GM23338 (cell line): ENCODE data around the gene KCNIP1. TPM values are rescaled to one million over a fixed set of nuclear protein-coding genes. Genes with fewer than 3 reads are reported as not detected.
A peak's percentile ranks its signal among the peaks of the same experiment; 100 is the strongest.

ENCODE experiments used
- ATAC-seq: fragments of 200-7000 bp; cut with Tn5 transposase; 3 replicates; pipeline ENCODE4 v1.9.1; 2020
- DNase-seq: peaks from one replicate; pipeline ENCODE4 v3.0.0-alpha.2; 2015; ENCODE audit warnings: low spot score
- H2AFZ ChIP-seq: fragments of 200-600 bp; sonication (generic); 2 replicates; pipeline ENCODE4 v1.8.0; 2016; ENCODE audit warnings: antibody characterized with exemption, mild to moderate bottlenecking, moderate library complexity
- H3F3A ChIP-seq: fragments of 200-600 bp; sonication (generic); replicated peaks from 2 replicates; pipeline ENCODE4 v1.8.0; 2017; ENCODE audit warnings: antibody characterized with exemption, mixed run types, low read depth
- H3K27ac ChIP-seq: fragments of 200-600 bp; sonication (generic); 2 replicates; pipeline ENCODE4 v1.6.1; 2016; ENCODE audit warnings: low read depth
- H3K27me3 ChIP-seq: fragments of 200-600 bp; sonication (generic); 2 replicates; pipeline ENCODE4 v1.8.0; 2016; ENCODE audit warnings: mild to moderate bottlenecking, mixed run types, moderate library complexity; ENCODE audit not compliant: insufficient read depth
- H3K36me3 ChIP-seq: fragments of 200-600 bp; sonication (generic); 2 replicates; pipeline ENCODE4 v1.8.0; 2016; ENCODE audit warnings: mild to moderate bottlenecking; ENCODE audit not compliant: insufficient read depth
- H3K4me1 ChIP-seq: fragments of 200-600 bp; sonication (generic); 2 replicates; pipeline ENCODE4 v1.8.0; 2016; ENCODE audit warnings: mild to moderate bottlenecking, moderate library complexity; ENCODE audit not compliant: insufficient read depth
- H3K4me2 ChIP-seq: fragments of 200-600 bp; sonication (generic); 2 replicates; pipeline ENCODE4 v1.7.1; 2017; ENCODE audit warnings: mixed run types
- H3K4me3 ChIP-seq: fragments of 200-600 bp; sonication (generic); 2 replicates; pipeline ENCODE4 v1.6.1; 2016; ENCODE audit warnings: mixed run types
- H3K79me2 ChIP-seq: fragments of 200-600 bp; sonication (generic); replicated peaks from 2 replicates; pipeline ENCODE4 v1.8.0; 2017; ENCODE audit warnings: mild to moderate bottlenecking; ENCODE audit not compliant: insufficient read depth
- H3K9me2 ChIP-seq: fragments of 200-600 bp; sonication (generic); 2 replicates; pipeline ENCODE4 v1.8.0; 2017; ENCODE audit not compliant: insufficient read depth
- H4K20me1 ChIP-seq: fragments of 200-600 bp; sonication (generic); replicated peaks from 2 replicates; pipeline ENCODE4 v1.8.0; 2017; ENCODE audit warnings: mild to moderate bottlenecking; ENCODE audit not compliant: insufficient read depth
- H3K27ac Mint-ChIP-seq: 2 replicates; pipeline ENCODE4 v1.8.0; 2020; ENCODE audit warnings: inconsistent platforms, mild to moderate bottlenecking, moderate library complexity, mixed read lengths
- H3K27me3 Mint-ChIP-seq: 3 replicates; pipeline ENCODE4 v1.8.0; 2022; ENCODE audit warnings: low read depth, mild to moderate bottlenecking, moderate library complexity, mixed read lengths, inconsistent platforms; ENCODE audit not compliant: insufficient read depth, poor library complexity
- H3K36me3 Mint-ChIP-seq: 3 replicates; pipeline ENCODE4 v1.8.0; 2021; ENCODE audit warnings: low read depth, mild to moderate bottlenecking, inconsistent platforms, moderate library complexity, mixed read lengths
- H3K4me1 Mint-ChIP-seq: 3 replicates; pipeline ENCODE4 v1.8.0; 2020; ENCODE audit warnings: mild to moderate bottlenecking, inconsistent platforms, mixed read lengths
- H3K4me3 Mint-ChIP-seq: 3 replicates; pipeline ENCODE4 v1.8.0; 2021; ENCODE audit warnings: moderate library complexity, mild to moderate bottlenecking, inconsistent platforms, mixed read lengths
- H3K9me3 Mint-ChIP-seq: 3 replicates; pipeline ENCODE4 v1.8.0; 2020; ENCODE audit warnings: moderate library complexity, mild to moderate bottlenecking, inconsistent platforms, mixed read lengths
- CREB1 ChIP-seq: fragments of 250-450 bp; sonication (Bioruptor Pico); IDR thresholded peaks from 2 replicates; pipeline ENCODE4 v1.5.0; 2020; ENCODE audit warnings: low read depth, mild to moderate bottlenecking, moderate library complexity
- EZH2 ChIP-seq: fragments of 200-600 bp; sonication (generic); IDR thresholded peaks from one replicate; pipeline ENCODE4 v1.8.0; 2017; ENCODE audit warnings: antibody characterized with exemption, mild to moderate bottlenecking, low read depth; ENCODE audit not compliant: unreplicated experiment
- EZH2phosphoT487 ChIP-seq: fragments of 200-600 bp; sonication (generic); IDR thresholded peaks from one replicate; pipeline ENCODE4 v1.8.1; 2018; ENCODE audit warnings: antibody characterized with exemption; ENCODE audit not compliant: unreplicated experiment
- JUNB ChIP-seq: IDR thresholded peaks from one replicate; pipeline ENCODE4 v1.6.1; 2016; ENCODE audit warnings: antibody characterized with exemption; ENCODE audit not compliant: unreplicated experiment
- NANOG ChIP-seq: IDR thresholded peaks from 2 replicates; pipeline ENCODE4 v1.6.1; 2016; ENCODE audit warnings: antibody characterized with exemption, borderline replicate concordance
- POLR2AphosphoS5 ChIP-seq: IDR thresholded peaks from 2 replicates; pipeline ENCODE4 v1.6.1; 2016; ENCODE audit warnings: antibody characterized with exemption, low read depth
- STAT1 ChIP-seq: IDR thresholded peaks from one replicate; pipeline ENCODE4 v1.6.1; 2016; ENCODE audit warnings: antibody characterized with exemption; ENCODE audit not compliant: unreplicated experiment
- ZNF114 ChIP-seq: fragments of 250-450 bp; sonication (Bioruptor Pico); IDR thresholded peaks from 2 replicates; pipeline ENCODE4 v1.5.0; 2020; ENCODE audit warnings: mild to moderate bottlenecking, moderate library complexity
- ZNF331 ChIP-seq: fragments of 250-450 bp; sonication (Bioruptor Pico); IDR thresholded peaks from 2 replicates; pipeline ENCODE4 v1.5.0; 2020; ENCODE audit warnings: low read depth, mild to moderate bottlenecking, moderate library complexity
- polyA plus RNA-seq: library from polyadenylated mRNA; unstranded; fragments of >200 nt; fragmentation: Nextera tagmentation; extraction: Ambion mirVana; gene quantifications from 2 replicates; pipeline ENCODE4 v1.2.1, GENCODE V29; 2016
- total RNA-seq: library from RNA; depleted of rRNA; stranded (reverse); fragments of >200 nt; shearing (Covaris generic); gene quantifications from 2 replicates; pipeline ENCODE4 v1.2.3, GENCODE V29; 2014
- TF ChIP-seq, protein P1 (sequence below): IDR thresholded peaks from one replicate; pipeline ENCODE4 v1.6.1; 2018; ENCODE audit warnings: antibody characterized with exemption; ENCODE audit not compliant: unreplicated experiment
- TF ChIP-seq, protein P2 (sequence below), 2 experiments: fragments of 200-600 bp in 1 of 2; sonication (generic) in 1 of 2; conservative IDR thresholded peaks; 2 replicates each; pipeline versions ENCODE4 v1.5.1 to v1.6.1; 2016 to 2017; ENCODE audit warnings: antibody characterized with exemption in 2 of 2, low read depth in 2 of 2, mild to moderate bottlenecking in 2 of 2, moderate library complexity in 1 of 2
- TF ChIP-seq, protein P3 (sequence below): IDR thresholded peaks from 2 replicates; pipeline ENCODE4 v1.6.1; 2016; ENCODE audit warnings: antibody characterized with exemption

The KCNIP1 gene
- total and polyA plus RNA-seq, 2 experiments from 2014 or later = 0.31 to 0.87 TPM

DNA sequence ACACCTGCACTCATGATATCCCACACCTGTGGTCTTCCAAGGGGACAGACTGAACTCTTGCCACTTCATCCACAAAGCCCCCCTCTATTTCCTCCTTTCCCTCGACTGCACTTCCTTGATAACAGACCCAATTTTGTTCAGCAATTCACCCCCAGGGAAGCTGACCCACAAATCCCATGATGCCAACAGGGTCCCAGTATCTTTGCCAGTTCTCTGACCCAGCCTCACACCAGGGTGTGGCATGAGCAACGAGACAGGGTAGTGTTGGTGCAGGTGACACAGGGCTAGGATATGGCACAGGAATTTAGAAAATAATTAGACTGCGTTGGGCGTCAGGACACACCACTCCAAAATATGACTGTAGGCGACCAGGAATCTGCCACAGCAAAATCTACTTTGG is 30.2 kb upstream of the KCNIP1 start (continued):
- TF ChIP-seq, protein P1, sequence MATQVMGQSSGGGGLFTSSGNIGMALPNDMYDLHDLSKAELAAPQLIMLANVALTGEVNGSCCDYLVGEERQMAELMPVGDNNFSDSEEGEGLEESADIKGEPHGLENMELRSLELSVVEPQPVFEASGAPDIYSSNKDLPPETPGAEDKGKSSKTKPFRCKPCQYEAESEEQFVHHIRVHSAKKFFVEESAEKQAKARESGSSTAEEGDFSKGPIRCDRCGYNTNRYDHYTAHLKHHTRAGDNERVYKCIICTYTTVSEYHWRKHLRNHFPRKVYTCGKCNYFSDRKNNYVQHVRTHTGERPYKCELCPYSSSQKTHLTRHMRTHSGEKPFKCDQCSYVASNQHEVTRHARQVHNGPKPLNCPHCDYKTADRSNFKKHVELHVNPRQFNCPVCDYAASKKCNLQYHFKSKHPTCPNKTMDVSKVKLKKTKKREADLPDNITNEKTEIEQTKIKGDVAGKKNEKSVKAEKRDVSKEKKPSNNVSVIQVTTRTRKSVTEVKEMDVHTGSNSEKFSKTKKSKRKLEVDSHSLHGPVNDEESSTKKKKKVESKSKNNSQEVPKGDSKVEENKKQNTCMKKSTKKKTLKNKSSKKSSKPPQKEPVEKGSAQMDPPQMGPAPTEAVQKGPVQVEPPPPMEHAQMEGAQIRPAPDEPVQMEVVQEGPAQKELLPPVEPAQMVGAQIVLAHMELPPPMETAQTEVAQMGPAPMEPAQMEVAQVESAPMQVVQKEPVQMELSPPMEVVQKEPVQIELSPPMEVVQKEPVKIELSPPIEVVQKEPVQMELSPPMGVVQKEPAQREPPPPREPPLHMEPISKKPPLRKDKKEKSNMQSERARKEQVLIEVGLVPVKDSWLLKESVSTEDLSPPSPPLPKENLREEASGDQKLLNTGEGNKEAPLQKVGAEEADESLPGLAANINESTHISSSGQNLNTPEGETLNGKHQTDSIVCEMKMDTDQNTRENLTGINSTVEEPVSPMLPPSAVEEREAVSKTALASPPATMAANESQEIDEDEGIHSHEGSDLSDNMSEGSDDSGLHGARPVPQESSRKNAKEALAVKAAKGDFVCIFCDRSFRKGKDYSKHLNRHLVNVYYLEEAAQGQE = no peak
- TF ChIP-seq EZH2 = no peak
- no peak for TF ChIP-seq EZH2phosphoT487
- TF ChIP-seq ZNF331 = no peak

DNA sequence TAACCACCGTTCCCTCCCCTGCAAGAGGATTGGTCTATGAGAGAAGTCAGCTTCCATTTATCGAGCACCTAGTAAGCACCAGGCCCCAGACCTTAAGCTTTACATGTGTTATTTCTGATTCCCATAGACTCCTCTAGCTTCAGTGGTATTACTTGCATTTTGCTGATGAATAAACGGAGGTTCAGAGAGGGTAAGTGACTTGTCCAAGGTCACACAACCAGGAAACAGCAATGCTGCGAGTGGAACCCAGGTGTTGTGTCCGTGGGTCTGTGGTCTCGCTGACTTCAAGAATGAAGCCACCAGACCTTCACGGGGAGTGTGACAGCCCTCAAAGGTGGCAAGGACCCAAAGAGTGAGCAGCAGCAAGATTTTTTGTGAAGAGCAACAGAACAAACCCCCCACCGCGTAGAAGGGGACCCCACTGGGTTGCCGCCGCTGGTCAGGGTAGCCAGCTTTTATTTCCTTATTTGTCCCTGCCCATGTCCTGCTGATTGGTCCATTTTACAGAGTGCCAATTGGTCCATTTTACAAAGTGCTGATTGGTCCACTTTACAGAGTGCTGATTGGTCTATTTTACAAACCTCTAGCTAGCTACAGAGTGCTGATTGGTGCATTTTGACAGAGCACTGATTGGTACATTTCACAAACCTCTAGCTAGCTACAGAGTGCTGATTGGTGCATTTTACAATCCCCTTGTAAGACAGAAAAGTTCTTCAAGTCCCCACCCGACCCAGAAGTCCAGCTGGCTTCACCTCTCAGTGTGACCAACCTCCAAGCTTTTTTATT is 29.1 kb upstream of the KCNIP1 start:
- no peak overlapping the region for H3K4me3 Mint-ChIP-seq
- H3K27ac Mint-ChIP-seq = no peak overlapping the region
- H3K27me3 Mint-ChIP-seq = peaks cover 2% of the 10 kb centered on the region
- Histone ChIP-seq H3F3A (no peaks in the 10 kb centered on the region), H3K27ac (no peak overlapping the region), H3K4me2 (peak overlapping the region; percentile 31; the same call in 1 of the 2 replicates), H2AFZ (no peak overlapping the region), H3K9me2 (no peaks in the 10 kb centered on the region), H4K20me1 (no peaks in the 10 kb centered on the region), H3K27me3 (no peaks in the 10 kb centered on the region), H3K36me3 (no peaks in the 10 kb centered on the region), H3K4me3 (no peak overlapping the region), H3K79me2 (no peaks in the 10 kb centered on the region), H3K4me1 (peaks cover 17% of the 10 kb centered on the region)
- H3K9me3 Mint-ChIP-seq = no peaks in the 10 kb centered on the region
- ATAC-seq = no peak
- no peak for DNase-seq
- H3K4me1 Mint-ChIP-seq = peaks cover 25% of the 10 kb centered on the region
- no peaks in the 10 kb centered on the region for H3K36me3 Mint-ChIP-seq
- TF ChIP-seq STAT1 = no peak
- no peak for TF ChIP-seq NANOG
- TF ChIP-seq, protein P1 = no peak
- TF ChIP-seq POLR2AphosphoS5 = no peak
- no peak for TF ChIP-seq JUNB
- no peak for TF ChIP-seq ZNF331
- no peak for TF ChIP-seq CREB1 (CRISPR knock-in tag)
- TF ChIP-seq, protein P2, sequence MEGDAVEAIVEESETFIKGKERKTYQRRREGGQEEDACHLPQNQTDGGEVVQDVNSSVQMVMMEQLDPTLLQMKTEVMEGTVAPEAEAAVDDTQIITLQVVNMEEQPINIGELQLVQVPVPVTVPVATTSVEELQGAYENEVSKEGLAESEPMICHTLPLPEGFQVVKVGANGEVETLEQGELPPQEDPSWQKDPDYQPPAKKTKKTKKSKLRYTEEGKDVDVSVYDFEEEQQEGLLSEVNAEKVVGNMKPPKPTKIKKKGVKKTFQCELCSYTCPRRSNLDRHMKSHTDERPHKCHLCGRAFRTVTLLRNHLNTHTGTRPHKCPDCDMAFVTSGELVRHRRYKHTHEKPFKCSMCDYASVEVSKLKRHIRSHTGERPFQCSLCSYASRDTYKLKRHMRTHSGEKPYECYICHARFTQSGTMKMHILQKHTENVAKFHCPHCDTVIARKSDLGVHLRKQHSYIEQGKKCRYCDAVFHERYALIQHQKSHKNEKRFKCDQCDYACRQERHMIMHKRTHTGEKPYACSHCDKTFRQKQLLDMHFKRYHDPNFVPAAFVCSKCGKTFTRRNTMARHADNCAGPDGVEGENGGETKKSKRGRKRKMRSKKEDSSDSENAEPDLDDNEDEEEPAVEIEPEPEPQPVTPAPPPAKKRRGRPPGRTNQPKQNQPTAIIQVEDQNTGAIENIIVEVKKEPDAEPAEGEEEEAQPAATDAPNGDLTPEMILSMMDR (conservative IDR thresholded peaks at IDR 0.05; ENCODE audit: low read depth in 2 of 2) = no peak
- TF ChIP-seq, protein P3, sequence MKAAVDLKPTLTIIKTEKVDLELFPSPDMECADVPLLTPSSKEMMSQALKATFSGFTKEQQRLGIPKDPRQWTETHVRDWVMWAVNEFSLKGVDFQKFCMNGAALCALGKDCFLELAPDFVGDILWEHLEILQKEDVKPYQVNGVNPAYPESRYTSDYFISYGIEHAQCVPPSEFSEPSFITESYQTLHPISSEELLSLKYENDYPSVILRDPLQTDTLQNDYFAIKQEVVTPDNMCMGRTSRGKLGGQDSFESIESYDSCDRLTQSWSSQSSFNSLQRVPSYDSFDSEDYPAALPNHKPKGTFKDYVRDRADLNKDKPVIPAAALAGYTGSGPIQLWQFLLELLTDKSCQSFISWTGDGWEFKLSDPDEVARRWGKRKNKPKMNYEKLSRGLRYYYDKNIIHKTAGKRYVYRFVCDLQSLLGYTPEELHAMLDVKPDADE = no peak
- TF ChIP-seq EZH2 = no peak
- TF ChIP-seq ZNF114 (CRISPR knock-in tag) = no peak
